Measurements from ENCODE around the gene CDHR4. TPM values are rescaled to one million over a fixed set of nuclear protein-coding genes. Genes with fewer than 3 reads are reported as not detected.

CDHR4 gene
- total RNA-seq, 2 donors from 2014 or later: 0.20 TPM; not detected in 1

GRCh38 chr3:49792371-49793150 is 7.1 kb downstream of the CDHR4 start:
- Histone ChIP-seq H3K36me3 (no peaks in the 10 kb centered on the region), H3K27ac (no peak overlapping the region), H3K27me3 (no peaks in the 10 kb centered on the region), H3K4me1 (peaks cover 0 to under 1% of the 10 kb centered on the region in 2 donors), H3K9me3 (no peaks in the 10 kb centered on the region), H3K4me3 (no peak overlapping the region)
- no peak for TF ChIP-seq CTCF (IDR thresholded peaks at IDR 0.05)
- DNase-seq (ENCODE audit: low spot score): no peak

DNA sequence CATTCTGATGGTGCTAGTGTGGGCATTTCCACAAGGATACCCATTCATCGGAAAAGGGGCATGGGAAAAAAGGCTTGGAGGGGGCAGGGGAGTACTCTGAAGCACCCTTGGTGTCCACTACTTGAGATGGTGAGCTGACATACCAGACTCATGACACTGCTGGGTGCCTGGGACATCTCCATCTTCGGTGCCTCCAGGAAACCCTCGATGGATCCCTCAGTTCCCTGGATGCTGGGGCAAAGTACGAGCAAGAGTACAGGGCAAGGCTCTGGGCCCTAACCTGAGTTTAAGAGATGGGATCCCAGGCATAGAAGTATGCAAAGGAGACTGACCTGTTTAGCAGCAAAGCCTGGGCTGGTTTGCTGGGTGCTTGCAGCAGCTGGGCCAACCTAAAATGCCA is 8.1 kb downstream of the CDHR4 start:
- no peak overlapping the region for H3K27ac ChIP-seq
- H3K36me3 ChIP-seq: no peaks in the 10 kb centered on the region
- H3K4me3 ChIP-seq: no peak overlapping the region
- no peak for TF ChIP-seq CTCF (IDR thresholded peaks at IDR 0.05)
- no peak for DNase-seq (ENCODE audit: low spot score)
- peaks cover 0 to 9% of the 10 kb centered on the region in 2 donors for H3K4me1 ChIP-seq
- no peaks in the 10 kb centered on the region for H3K27me3 ChIP-seq
- H3K9me3 ChIP-seq: no peaks in the 10 kb centered on the region

GRCh38 chr3:49790626-49791411 is 8.9 kb downstream of the CDHR4 start:
- TF ChIP-seq CTCF (IDR thresholded peaks at IDR 0.05): no peak
- DNase-seq (ENCODE audit: low spot score): no peak
- H3K27me3 ChIP-seq: no peaks in the 10 kb centered on the region
- peaks cover 0 to 9% of the 10 kb centered on the region in 2 donors for H3K4me1 ChIP-seq
- no peaks in the 10 kb centered on the region for H3K9me3 ChIP-seq
- H3K4me3 ChIP-seq: no peak overlapping the region
- H3K27ac ChIP-seq: no peak overlapping the region
- no peaks in the 10 kb centered on the region for H3K36me3 ChIP-seq

DNA sequence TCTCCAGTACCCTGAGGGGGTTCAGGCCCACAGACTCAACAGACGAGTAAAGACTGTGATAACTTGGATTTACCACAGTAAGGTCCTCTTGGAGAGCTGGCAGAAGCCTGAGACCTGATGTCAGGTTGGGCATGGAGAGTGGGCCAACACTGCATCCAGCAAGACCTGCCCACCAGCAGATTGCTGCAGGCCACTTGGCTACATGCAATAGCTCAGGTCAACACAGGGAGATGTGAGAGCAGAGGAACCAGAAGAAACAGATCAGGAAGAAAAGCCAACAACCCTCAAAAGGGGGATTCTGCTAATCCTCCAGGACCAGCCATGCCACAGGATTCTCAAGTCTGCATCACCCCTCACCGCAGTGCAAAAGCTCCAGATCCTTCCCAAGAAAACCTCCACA is 11.6 kb downstream of the CDHR4 start:
- DNase-seq (ENCODE audit: low spot score): no peak
- Histone ChIP-seq H3K4me3 (no peak overlapping the region), H3K27me3 (no peaks in the 10 kb centered on the region), H3K4me1 (peaks cover 0 to 28% of the 10 kb centered on the region in 2 donors), H3K9me3 (no peaks in the 10 kb centered on the region), H3K27ac (no peak overlapping the region), H3K36me3 (no peaks in the 10 kb centered on the region)
- no peak for TF ChIP-seq CTCF (IDR thresholded peaks at IDR 0.05)

- Histone ChIP-seq H3K27me3 (no peaks in the 10 kb centered on the region), H3K36me3 (no peaks in the 10 kb centered on the region), H3K4me1 (peaks cover 0 to 30% of the 10 kb centered on the region in 2 donors), H3K4me3 (no peak overlapping the region), H3K9me3 (no peaks in the 10 kb centered on the region), H3K27ac (peak overlapping the region in 1 of 2 donors; percentile 95)
- TF ChIP-seq CTCF (IDR thresholded peaks at IDR 0.05): no peak
- no peak for DNase-seq (ENCODE audit: low spot score)
These were observed 12.1 kb downstream of the CDHR4 start for GRCh38 chr3:49787536-49787935.

All from right atrium auricular region (tissue), 2 donors.